IMR-90 (cell line): ENCODE results near the gene TP53BP2. TPM values are rescaled to one million over a fixed set of nuclear protein-coding genes. Genes with fewer than 3 reads are reported as not detected.

Experiments used
- ATAC-seq: fragments of 200-7000 bp; cut with Tn5 transposase; 2 replicates; pipeline ENCODE4 v1.9.1; 2020; ENCODE audit warnings: low read depth, mild to moderate bottlenecking, moderate library complexity
- BruUV-seq: library from RNA; stranded (reverse); fragments of 400-500 nt; replicated peaks from 2 replicates; lab custom pipeline; 2021; lab: Mats Ljungman, UMichigan
- CTCF ChIA-PET: fragments of 300-600 bp; formaldehyde crosslinking; extraction: SDS; loops from one replicate; lab custom pipeline; 2021; ENCODE audit warnings: antibody characterized with exemption; lab: Yijun Ruan, JAX
- POLR2A ChIA-PET: fragments of 300-600 bp; sonication (Branson Sonifier 250); formaldehyde crosslinking; loops from one replicate; lab custom pipeline; 2022; ENCODE audit warnings: antibody characterized with exemption; ENCODE audit not compliant: unreplicated experiment; lab: Charles Lee
- DNase-seq: peaks from one replicate; pipeline ENCODE4 v3.0.0; 2013
- H2AFZ ChIP-seq: replicated peaks from 2 replicates; pipeline ENCODE3; 2013; ENCODE audit warnings: low read length, mild to moderate bottlenecking; ENCODE audit not compliant: poor library complexity
- H2AK5ac ChIP-seq: 2 replicates; pipeline ENCODE4 v1.6.1; 2013; ENCODE audit warnings: low read depth, low read length, inconsistent platforms
- H2AK9ac ChIP-seq: replicated peaks from 2 replicates; pipeline ENCODE3; 2013; ENCODE audit warnings: mild to moderate bottlenecking, low read depth, low read length, moderate library complexity; ENCODE audit not compliant: poor library complexity
- H2BK120ac ChIP-seq: 2 replicates; pipeline ENCODE4 v1.6.1; 2013; ENCODE audit warnings: low read depth, low read length, inconsistent platforms
- H2BK15ac ChIP-seq: 3 replicates; pipeline ENCODE4 v1.6.1; 2013; ENCODE audit warnings: low read depth, low read length, inconsistent platforms
- H2BK20ac ChIP-seq: 2 replicates; pipeline ENCODE4 v1.6.1; 2013; ENCODE audit warnings: low read depth, mild to moderate bottlenecking, inconsistent platforms, low read length, moderate library complexity
- H2BK5ac ChIP-seq: 2 replicates; pipeline ENCODE4 v1.6.1; 2013; ENCODE audit warnings: mild to moderate bottlenecking, low read depth, low read length, inconsistent platforms; ENCODE audit not compliant: poor library complexity, severe bottlenecking
- H3K14ac ChIP-seq: replicated peaks from 2 replicates; pipeline ENCODE4 v1.6.1; 2013; ENCODE audit warnings: low read depth, low read length, inconsistent platforms
- H3K18ac ChIP-seq: 2 replicates; pipeline ENCODE4 v1.6.1; 2013; ENCODE audit warnings: low read depth, low read length, control low read depth
- H3K23ac ChIP-seq: 2 replicates; pipeline ENCODE4 v1.6.1; 2013; ENCODE audit warnings: low read depth, low read length, inconsistent platforms
- H3K27ac ChIP-seq: 2 replicates; pipeline ENCODE4 v1.5.1; 2013; ENCODE audit warnings: mild to moderate bottlenecking, control low read depth, low read length; ENCODE audit not compliant: insufficient read depth
- H3K27me3 ChIP-seq: 2 replicates; pipeline ENCODE4 v1.6.1; 2013; ENCODE audit warnings: low read length; ENCODE audit not compliant: control insufficient read depth, insufficient read depth
- H3K36me3 ChIP-seq: 2 replicates; pipeline ENCODE4 v1.6.1; 2013; ENCODE audit warnings: low read length, mixed read lengths; ENCODE audit not compliant: control insufficient read depth, insufficient read depth
- H3K4ac ChIP-seq: 2 replicates; pipeline ENCODE4 v1.6.1; 2013; ENCODE audit warnings: low read depth, low read length, inconsistent platforms
- H3K4me1 ChIP-seq: 2 replicates; pipeline ENCODE4 v1.6.1; 2013; ENCODE audit warnings: low read length, mixed read lengths; ENCODE audit not compliant: control insufficient read depth, insufficient read depth
- H3K4me2 ChIP-seq: 2 replicates; pipeline ENCODE4 v1.6.1; 2013; ENCODE audit warnings: low read depth, mild to moderate bottlenecking, control low read depth, low read length, moderate library complexity
- H3K4me3 ChIP-seq: 2 replicates; pipeline ENCODE4 v1.5.1; 2013; ENCODE audit warnings: low read depth, mild to moderate bottlenecking, control low read depth, low read length, moderate library complexity; ENCODE audit not compliant: insufficient read depth
- H3K56ac ChIP-seq: 2 replicates; pipeline ENCODE4 v1.6.1; 2013; ENCODE audit warnings: low read length, inconsistent platforms; ENCODE audit not compliant: insufficient read depth; ENCODE audit errors: extremely low read depth
- H3K79me1 ChIP-seq, 2 experiments: 2 replicates each; pipeline ENCODE4 v1.6.1; 2013; ENCODE audit warnings: low read length in 2 of 2, inconsistent platforms in 1 of 2, low read depth in 1 of 2
- H3K9ac ChIP-seq: 2 replicates; pipeline ENCODE4 v1.6.1; 2013; ENCODE audit warnings: low read depth, low read length, control low read depth
- H3K9me1 ChIP-seq: 2 replicates; pipeline ENCODE4 v1.6.1; 2013; ENCODE audit warnings: low read length, inconsistent platforms; ENCODE audit not compliant: insufficient read depth
- H3K9me3 ChIP-seq: 2 replicates; pipeline ENCODE4 v1.6.1; 2013; ENCODE audit warnings: low read length; ENCODE audit not compliant: control insufficient read depth, insufficient read depth
- H4K20me1 ChIP-seq: 2 replicates; pipeline ENCODE4 v1.6.1; 2013; ENCODE audit warnings: low read length, inconsistent platforms; ENCODE audit not compliant: insufficient read depth
- H4K5ac ChIP-seq: 2 replicates; pipeline ENCODE4 v1.6.1; 2013; ENCODE audit warnings: mild to moderate bottlenecking, low read depth, low read length, control low read depth
- H4K8ac ChIP-seq, 2 experiments: 2 replicates each; pipeline ENCODE4 v1.6.1; 2013; ENCODE audit warnings: low read depth in 2 of 2, low read length in 2 of 2, control low read depth in 1 of 2, inconsistent platforms in 1 of 2
- H4K91ac ChIP-seq: 2 replicates; pipeline ENCODE4 v1.6.1; 2013; ENCODE audit warnings: low read depth, low read length, inconsistent platforms; ENCODE audit not compliant: insufficient read depth
- BHLHE40 ChIP-seq: fragments of 150-350 bp; IDR thresholded peaks from 2 replicates; pipeline ENCODE4 v1.6.1; 2016; ENCODE audit warnings: mild to moderate bottlenecking, low read depth, low read length
- CEBPB ChIP-seq: IDR thresholded peaks from 2 replicates; pipeline ENCODE4 v1.6.1; 2012; ENCODE audit warnings: low read depth, low read length, improper control_type of control experiment
- CHD1 ChIP-seq: IDR thresholded peaks from 2 replicates; pipeline ENCODE4 v1.6.1; 2012; ENCODE audit warnings: low read depth, low read length, improper control_type of control experiment
- CTCF ChIP-seq: conservative IDR thresholded peaks from 2 replicates; pipeline ENCODE4 v1.5.1; 2012; ENCODE audit warnings: mild to moderate bottlenecking, low read depth, low read length, improper control_type of control experiment
- FOS ChIP-seq: fragments of 150-350 bp; IDR thresholded peaks from 2 replicates; pipeline ENCODE4 v1.6.1; 2016; ENCODE audit warnings: low read depth, low read length
- MAFK ChIP-seq: IDR thresholded peaks from 2 replicates; pipeline ENCODE4 v1.6.1; 2012; ENCODE audit warnings: low read depth, low read length, improper control_type of control experiment
- MXI1 ChIP-seq: IDR thresholded peaks from 2 replicates; pipeline ENCODE4 v1.6.1; 2012; ENCODE audit warnings: low read depth, mild to moderate bottlenecking, low read length, moderate library complexity, borderline replicate concordance
- NFE2L2 ChIP-seq: fragments of 150-350 bp; IDR thresholded peaks from 2 replicates; pipeline ENCODE4 v1.6.1; 2016; ENCODE audit warnings: low read depth, mild to moderate bottlenecking, low read length
- POLR2A ChIP-seq: IDR thresholded peaks from 2 replicates; pipeline ENCODE4 v1.6.1; 2012; ENCODE audit warnings: mild to moderate bottlenecking, low read depth, low read length
- RAD21 ChIP-seq: IDR thresholded peaks from 2 replicates; pipeline ENCODE4 v1.6.1; 2012; ENCODE audit warnings: low read length, improper control_type of control experiment
- RCOR1 ChIP-seq: IDR thresholded peaks from 2 replicates; pipeline ENCODE4 v1.6.1; 2012; ENCODE audit warnings: mild to moderate bottlenecking, low read length, improper control_type of control experiment; ENCODE audit not compliant: insufficient replicate concordance
- RFX5 ChIP-seq: IDR thresholded peaks from 2 replicates; pipeline ENCODE4 v1.8.0; 2012; ENCODE audit warnings: low read depth, mild to moderate bottlenecking, low read length, moderate library complexity
- SMC3 ChIP-seq: fragments of 150-350 bp; IDR thresholded peaks from 2 replicates; pipeline ENCODE4 v1.6.1; 2016; ENCODE audit warnings: low read depth, mild to moderate bottlenecking, antibody characterized with exemption, low read length, moderate library complexity
- USF2 ChIP-seq: fragments of 150-350 bp; IDR thresholded peaks from 2 replicates; pipeline ENCODE4 v1.6.1; 2017; ENCODE audit warnings: mild to moderate bottlenecking, antibody characterized with exemption, low read length, low read depth
- WGBS, 2 experiments: methylation state at CpG; one replicate each; pipeline versions ENCODE4 v1.1.5 to v1.1.7; 2013; ENCODE audit warnings: missing lambda C conversion rate in 2 of 2; ENCODE audit not compliant: insufficient read length in 1 of 2; ENCODE audit errors: extremely low coverage in 2 of 2; 5-methylcytosine and 5-hydroxymethylcytosine counted together
- dilution Hi-C: fragments of 300-500 bp; cut with HindIII; formaldehyde crosslinking; loops from one replicate; pipeline ENCODE4 v1.14.3; 2018; ENCODE audit warnings: low sequenced_read_pairs; ENCODE audit not compliant: unreplicated experiment
- in situ Hi-C: fragments of 300-500 bp; cut with MboI; formaldehyde crosslinking; loops from 3 replicates; pipeline ENCODE4 v1.14.3; 2019; ENCODE audit warnings: low sequenced_read_pairs, inconsistent platforms, mixed read lengths
- intact Hi-C: fragments of 100-400 bp; cut with micrococcal nuclease; formaldehyde crosslinking; loops from 2 replicates; pipeline ENCODE4 v1.10.0; 2022
- polyA plus RNA-seq, 3 experiments: library from polyadenylated mRNA; depleted of rRNA; stranded (reverse); fragments of >200 nt; gene quantifications; 2 replicates each; pipeline ENCODE4 v1.2.3, GENCODE V29; 2012; ENCODE audit warnings: low replicate concordance in 1 of 3
- total RNA-seq: library from RNA; depleted of rRNA; stranded (reverse); fragments of >200 nt; gene quantifications from 2 replicates; pipeline ENCODE4 v1.2.3, GENCODE V29; 2012
- TF ChIP-seq, protein P1 (sequence below): fragments of 150-350 bp; IDR thresholded peaks from 2 replicates; pipeline ENCODE4 v1.6.1; 2016; ENCODE audit warnings: low read depth, mild to moderate bottlenecking, low read length, moderate library complexity, borderline replicate concordance

The TP53BP2 gene
- total and polyA plus RNA-seq, 2 of the 4 experiments (the other 2 are of a cell fraction) = 19.9 to 35.0 TPM

DNA sequence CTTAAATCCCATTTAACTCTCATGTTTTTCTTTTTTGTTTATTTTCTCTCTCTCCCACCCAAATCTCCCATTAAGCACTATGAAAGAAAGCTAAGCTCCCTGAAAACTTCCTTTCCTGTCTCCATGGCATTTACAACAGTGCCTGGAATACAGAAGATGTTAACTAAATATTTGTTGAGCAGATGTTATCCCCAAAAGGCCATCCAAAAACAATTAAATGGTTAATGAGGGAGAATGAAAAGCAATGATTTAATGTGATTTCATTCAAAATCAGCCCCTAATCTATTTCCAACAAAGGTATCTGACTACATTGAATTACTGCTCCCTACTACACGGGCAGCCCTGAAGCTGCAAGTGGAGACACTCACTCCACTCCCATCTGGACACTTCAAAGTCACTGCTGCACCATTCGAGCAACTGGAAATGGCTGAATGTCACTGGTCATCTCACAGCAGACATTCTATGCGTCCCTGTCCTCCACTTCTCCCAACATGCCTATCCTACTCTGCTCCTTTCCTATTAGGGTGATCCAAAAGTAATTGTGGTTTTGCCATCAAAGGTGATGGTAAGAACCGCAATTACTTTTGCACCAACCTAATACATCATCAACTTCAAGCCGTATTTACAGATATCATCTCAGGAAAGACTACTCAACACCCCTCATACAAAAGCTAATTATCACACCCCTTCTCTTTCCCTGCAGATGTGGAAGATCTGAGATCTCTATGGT is 7.5 kb downstream of the TP53BP2 start:
- H3K18ac ChIP-seq = no peak overlapping the region; the same call in 1 of the 2 replicates
- H4K8ac ChIP-seq = no peak overlapping the region
- no peak overlapping the region; the same call in 2 of the 3 replicates for H2BK15ac ChIP-seq
- H2AFZ ChIP-seq = no peak overlapping the region
- no peaks in the 10 kb centered on the region for H3K9me3 ChIP-seq
- H3K4ac ChIP-seq = peak overlapping the region; percentile 17; the same call in 1 of the 2 replicates
- intact Hi-C loops = no loop called here
- CTCF ChIA-PET = interaction anchor here (0.6 kb wide), 1 partner anchor 1365 kb away, joined by 4 read pairs; no protein-coding TSS in a partner anchor
- no peak overlapping the region for H3K27ac ChIP-seq
- ATAC-seq (no peak), DNase-seq (no peak)
- POLR2A ChIA-PET = no interaction called here
- in situ Hi-C loops = no loop called here
- no TSS peak for BruUV-seq
- H2AK5ac ChIP-seq = 0 out of 2 replicates have a peak overlapping the region, but pooled peaks have one; percentile 31
- H3K27me3 ChIP-seq = no peaks in the 10 kb centered on the region
- peak overlapping the region; percentile 32; the same call in 1 of the 2 replicates for H3K14ac ChIP-seq
- no peak overlapping the region for H3K9ac ChIP-seq
- H3K79me1 ChIP-seq = peaks cover 9 to 70% of the 10 kb centered on the region in 2 experiments; a peak in 3 of 4 replicates
- no peaks in the 10 kb centered on the region for H3K36me3 ChIP-seq
- no peak overlapping the region for H3K4me2 ChIP-seq
- no peak overlapping the region for H4K91ac ChIP-seq
- no CpG with 5 or more reads among the region's 5 CpGs for WGBS, 2 experiments
- peaks cover 70% of the 10 kb centered on the region for H4K20me1 ChIP-seq
- H3K23ac ChIP-seq = peak overlapping the region; percentile 73; the same call in 1 of the 2 replicates
- H3K4me3 ChIP-seq = no peak overlapping the region
- peaks cover 22% of the 10 kb centered on the region for H3K9me1 ChIP-seq
- H2AK9ac ChIP-seq = no peak overlapping the region
- dilution Hi-C loops = no loop called here
- peak overlapping the region; percentile 60; the same call in 1 of the 2 replicates for H4K5ac ChIP-seq
- no peak overlapping the region for H2BK20ac ChIP-seq
- H2BK120ac ChIP-seq = no peak overlapping the region
- no peak overlapping the region for H2BK5ac ChIP-seq
- no peak overlapping the region for H3K56ac ChIP-seq
- peaks cover 27% of the 10 kb centered on the region for H3K4me1 ChIP-seq
- TF ChIP-seq POLR2A = no peak
- no peak for TF ChIP-seq NFE2L2
- no peak for TF ChIP-seq RCOR1
- no peak for TF ChIP-seq SMC3
- no peak for TF ChIP-seq BHLHE40
- no peak for TF ChIP-seq USF2
- TF ChIP-seq FOS = no peak
- TF ChIP-seq, protein P1, sequence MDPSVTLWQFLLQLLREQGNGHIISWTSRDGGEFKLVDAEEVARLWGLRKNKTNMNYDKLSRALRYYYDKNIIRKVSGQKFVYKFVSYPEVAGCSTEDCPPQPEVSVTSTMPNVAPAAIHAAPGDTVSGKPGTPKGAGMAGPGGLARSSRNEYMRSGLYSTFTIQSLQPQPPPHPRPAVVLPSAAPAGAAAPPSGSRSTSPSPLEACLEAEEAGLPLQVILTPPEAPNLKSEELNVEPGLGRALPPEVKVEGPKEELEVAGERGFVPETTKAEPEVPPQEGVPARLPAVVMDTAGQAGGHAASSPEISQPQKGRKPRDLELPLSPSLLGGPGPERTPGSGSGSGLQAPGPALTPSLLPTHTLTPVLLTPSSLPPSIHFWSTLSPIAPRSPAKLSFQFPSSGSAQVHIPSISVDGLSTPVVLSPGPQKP = no peak
- no peak for TF ChIP-seq MXI1
- TF ChIP-seq CHD1 = no peak
- TF ChIP-seq RFX5 = no peak
- no peak for TF ChIP-seq RAD21
- TF ChIP-seq CEBPB = no peak
- no peak for TF ChIP-seq MAFK
- TF ChIP-seq CTCF = no peak
